ENCODE measurements around the gene FCHSD2.

DNA sequence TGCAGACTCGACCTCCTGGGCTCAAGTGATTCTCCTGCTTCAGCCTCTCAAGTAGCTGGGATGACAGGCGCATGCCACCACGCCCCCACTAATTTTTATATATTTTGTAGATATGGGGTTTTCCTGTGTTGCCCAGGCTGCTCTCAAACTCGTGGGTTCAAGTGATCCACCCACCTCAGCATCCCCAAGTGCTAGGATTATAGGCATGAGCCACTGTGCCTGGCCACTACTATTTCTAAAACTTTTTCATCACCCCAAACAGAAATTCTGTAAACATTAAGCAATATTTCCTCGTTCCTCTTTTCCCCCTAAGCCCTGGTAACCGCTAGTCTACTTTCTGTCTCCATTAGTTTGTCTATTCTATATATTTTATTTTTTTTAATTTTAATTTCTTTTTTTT is 336.9 kb downstream of the FCHSD2 start:
- no peak for TF ChIP-seq EZH2 (IDR thresholded peaks at IDR 0.05; ENCODE audit: borderline replicate concordance, low read length)
- TF ChIP-seq, protein P1, sequence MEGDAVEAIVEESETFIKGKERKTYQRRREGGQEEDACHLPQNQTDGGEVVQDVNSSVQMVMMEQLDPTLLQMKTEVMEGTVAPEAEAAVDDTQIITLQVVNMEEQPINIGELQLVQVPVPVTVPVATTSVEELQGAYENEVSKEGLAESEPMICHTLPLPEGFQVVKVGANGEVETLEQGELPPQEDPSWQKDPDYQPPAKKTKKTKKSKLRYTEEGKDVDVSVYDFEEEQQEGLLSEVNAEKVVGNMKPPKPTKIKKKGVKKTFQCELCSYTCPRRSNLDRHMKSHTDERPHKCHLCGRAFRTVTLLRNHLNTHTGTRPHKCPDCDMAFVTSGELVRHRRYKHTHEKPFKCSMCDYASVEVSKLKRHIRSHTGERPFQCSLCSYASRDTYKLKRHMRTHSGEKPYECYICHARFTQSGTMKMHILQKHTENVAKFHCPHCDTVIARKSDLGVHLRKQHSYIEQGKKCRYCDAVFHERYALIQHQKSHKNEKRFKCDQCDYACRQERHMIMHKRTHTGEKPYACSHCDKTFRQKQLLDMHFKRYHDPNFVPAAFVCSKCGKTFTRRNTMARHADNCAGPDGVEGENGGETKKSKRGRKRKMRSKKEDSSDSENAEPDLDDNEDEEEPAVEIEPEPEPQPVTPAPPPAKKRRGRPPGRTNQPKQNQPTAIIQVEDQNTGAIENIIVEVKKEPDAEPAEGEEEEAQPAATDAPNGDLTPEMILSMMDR (IDR thresholded peaks at IDR 0.05; ENCODE audit: low read length) = no peak

All from OCI-LY1 (cell line).